Mucosa of gallbladder (tissue), 1 donor: ENCODE measurements around the gene CDHR2. TPM values are rescaled to one million over a fixed set of nuclear protein-coding genes. Genes with fewer than 3 reads are reported as not detected.
"Not testable (repeated sequence)": the region's sequence is repeated elsewhere in the genome, so short reads cannot be mapped to it uniquely, and the experiment has no call there.

Experiments used
- DNase-seq: peaks from one replicate; pipeline ENCODE4 v3.0.0-alpha.2; 2020; ENCODE audit warnings: low spot score
- total RNA-seq: library from RNA; stranded (reverse); gene quantifications from one replicate; pipeline ENCODE4 v1.2.1, GENCODE V29; 2021
- donor health status: DM: no; HTN: no; CAD: no.

The CDHR2 gene
- total RNA-seq, 1 donor from 2014 or later, result 65.7 TPM

- DNase-seq, result no peak
Measured at GRCh38 chr5:176596069-176596644, 47.0 kb downstream of the CDHR2 start.

- peak; percentile 48 for DNase-seq
Measured at GRCh38 chr5:176596689-176597416, 47.7 kb downstream of the CDHR2 start.

- no peak for DNase-seq
Measured at GRCh38 chr5:176597417-176598389, 48.6 kb downstream of the CDHR2 start.

GRCh38 chr5:176599749-176600430 is 50.7 kb downstream of the CDHR2 start:
- not testable (repeated sequence) for DNase-seq

GRCh38 chr5:176601901-176602482 is 52.9 kb downstream of the CDHR2 start:
- DNase-seq, result no peak

- no peak for DNase-seq
Measured at GRCh38 chr5:176603091-176603490, 53.9 kb downstream of the CDHR2 start.

GRCh38 chr5:176606032-176606431 is 56.9 kb downstream of the CDHR2 start:
- no peak for DNase-seq

GRCh38 chr5:176606875-176607274 is 57.7 kb downstream of the CDHR2 start:
- DNase-seq, result no peak

GRCh38 chr5:176608142-176608705 is 59.1 kb downstream of the CDHR2 start:
- no peak for DNase-seq

- DNase-seq, result no peak
Measured at GRCh38 chr5:176608937-176609723, 60.0 kb downstream of the CDHR2 start.

- no peak for DNase-seq
Measured at GRCh38 chr5:176609724-176610434, 60.7 kb downstream of the CDHR2 start, which contains the start of gene GPRIN1. Gene GPRIN1, minus strand, starts transcription at chr5:176610156. Its CDS starts 10,322 bp downstream, at chr5:176599834.

GRCh38 chr5:176610435-176610773 is 61.3 kb downstream of the CDHR2 start:
- no peak for DNase-seq

- peak; percentile 80 for DNase-seq
Measured at GRCh38 chr5:176611435-176611834, 62.3 kb downstream of the CDHR2 start.

GRCh38 chr5:176612008-176612407 is 62.9 kb downstream of the CDHR2 start:
- no peak for DNase-seq

- DNase-seq, result no peak
Measured at GRCh38 chr5:176612855-176613254, 63.7 kb downstream of the CDHR2 start.

GRCh38 chr5:176614805-176615478 is 65.8 kb downstream of the CDHR2 start:
- DNase-seq, result no peak

GRCh38 chr5:176616511-176616910 is 67.4 kb downstream of the CDHR2 start:
- no peak for DNase-seq

- DNase-seq, result no peak
Measured at GRCh38 chr5:176618783-176619182, 69.6 kb downstream of the CDHR2 start.

- DNase-seq, result peak; percentile 67
Measured at GRCh38 chr5:176619203-176619568, 70.0 kb downstream of the CDHR2 start.
